Esophagus muscularis mucosa (tissue), 4 donors: ENCODE results near the gene COL5A3. TPM values are rescaled to one million over a fixed set of nuclear protein-coding genes. Genes with fewer than 3 reads are reported as not detected.

Experiments used
- DNase-seq: peaks from one replicate; pipeline ENCODE4 v3.0.0-alpha.2; 2017; ENCODE audit errors: extremely low spot score
- H3K27ac ChIP-seq, 4 donors: fragments of 200-600 bp; sonication (generic); replicated peaks in 1 of 4; 1 replicate in 3 of 4; 2 replicates in 1 of 4; pipeline ENCODE4 v1.5.1; 2016 to 2019; ENCODE audit warnings: mild to moderate bottlenecking in 1 of 4
- H3K27me3 ChIP-seq, 4 donors: fragments of 200-600 bp; sonication (generic); one replicate each; pipeline versions ENCODE4 v1.5.1 to v1.6.0; 2016 to 2019
- H3K36me3 ChIP-seq, 4 donors: fragments of 200-600 bp; sonication (generic); one replicate each; pipeline ENCODE4 v1.5.1; 2016 to 2019
- H3K4me1 ChIP-seq, 4 donors: fragments of 200-600 bp; sonication (generic); one replicate each; pipeline ENCODE4 v1.5.1; 2016 to 2019
- H3K4me3 ChIP-seq, 4 donors: fragments of 200-600 bp; sonication (generic); 1 replicate in 2 of 4; 2 replicates in 2 of 4; pipeline ENCODE4 v1.5.1; 2016 to 2019; ENCODE audit warnings: mild to moderate bottlenecking in 4 of 4, moderate library complexity in 1 of 4
- H3K9me3 ChIP-seq, 4 donors: fragments of 200-600 bp; sonication (generic); 1 replicate in 3 of 4; 2 replicates in 1 of 4; pipeline ENCODE4 v1.5.1; 2016 to 2019
- EP300 ChIP-seq: sonication (generic); formaldehyde crosslinking; IDR thresholded peaks from one replicate; pipeline ENCODE4 v1.6.1; 2017; ENCODE audit warnings: antibody characterized with exemption
- POLR2A ChIP-seq: fragments of 450-650 bp; IDR thresholded peaks from one replicate; pipeline ENCODE4 v1.6.1; 2017; ENCODE audit warnings: antibody characterized with exemption, moderate library complexity, mild to moderate bottlenecking, low read depth
- POLR2AphosphoS5 ChIP-seq, 2 donors: sonication (generic); formaldehyde crosslinking; IDR thresholded peaks; one replicate each; pipeline ENCODE4 v1.6.1; 2017; ENCODE audit warnings: antibody characterized with exemption in 2 of 2
- WGBS: methylation state at CpG from one replicate; pipeline ENCODE4 v1.1.5; 2018; 5-methylcytosine and 5-hydroxymethylcytosine counted together
- intact Hi-C: fragments of 100-400 bp; cut with DNase I; formaldehyde crosslinking; loops from one replicate; pipeline ENCODE4 v1.15.1; 2023
- total RNA-seq, 4 donors: library from RNA; depleted of rRNA; stranded (reverse); fragments of >200 nt; gene quantifications; one replicate each; pipeline versions ENCODE4 v1.1.0 to v1.2.1, GENCODE V29; 2016
- TF ChIP-seq, protein P1 (sequence below), 3 experiments: fragments of 200-600 bp in 2 of 3; fragments of 450-650 bp in 1 of 3; sonication (generic) in 2 of 3; IDR thresholded peaks; one replicate each; pipeline ENCODE4 v1.5.1; 2017 to 2019; ENCODE audit warnings: antibody characterized with exemption in 3 of 3, mild to moderate bottlenecking in 2 of 3, moderate library complexity in 1 of 3

COL5A3 gene
- total RNA-seq, 4 donors from 2014 or later, result 12.9 to 29.1 (median 19.5) TPM

DNA sequence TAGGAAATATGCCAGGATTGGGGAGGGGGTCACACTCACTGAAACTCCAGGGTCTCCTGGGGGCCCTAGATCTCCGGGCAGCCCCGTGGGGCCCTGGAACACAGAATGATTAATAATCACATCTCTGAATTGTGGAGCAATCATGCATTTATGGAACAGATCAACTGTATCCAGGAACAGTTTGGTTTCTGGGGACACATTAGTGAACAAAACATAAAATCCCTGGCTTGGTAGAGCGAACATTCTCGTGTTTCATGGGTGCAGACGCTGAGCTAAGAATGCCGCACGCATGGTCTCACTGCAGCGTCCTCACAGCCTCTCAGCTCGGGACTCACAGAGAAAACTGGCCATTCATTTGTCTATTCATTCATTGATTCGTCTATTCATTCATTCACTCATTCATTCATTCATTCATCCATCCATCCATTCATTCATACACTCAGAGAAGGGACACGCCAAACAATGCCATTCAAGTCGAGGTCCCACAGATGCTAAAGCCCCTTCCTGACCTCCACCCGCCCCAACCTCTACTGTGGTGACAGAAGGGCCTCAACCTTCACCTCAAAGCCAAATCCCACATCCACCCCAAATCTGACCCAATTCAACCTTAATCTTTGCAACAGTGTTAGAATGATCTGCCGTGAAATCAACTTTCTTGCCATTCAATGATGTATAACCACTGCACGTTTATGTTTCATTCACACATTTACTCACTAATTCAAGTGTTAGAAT is 39.0 kb downstream of the COL5A3 start:
- H3K4me1 ChIP-seq, result no peaks in the 10 kb centered on the region
- intact Hi-C loops, result no loop called here
- H3K9me3 ChIP-seq, result no peaks in the 10 kb centered on the region
- TF ChIP-seq POLR2A, result no peak
- no peak for TF ChIP-seq POLR2AphosphoS5 (IDR thresholded peaks at IDR 0.05)
- TF ChIP-seq, protein P1, sequence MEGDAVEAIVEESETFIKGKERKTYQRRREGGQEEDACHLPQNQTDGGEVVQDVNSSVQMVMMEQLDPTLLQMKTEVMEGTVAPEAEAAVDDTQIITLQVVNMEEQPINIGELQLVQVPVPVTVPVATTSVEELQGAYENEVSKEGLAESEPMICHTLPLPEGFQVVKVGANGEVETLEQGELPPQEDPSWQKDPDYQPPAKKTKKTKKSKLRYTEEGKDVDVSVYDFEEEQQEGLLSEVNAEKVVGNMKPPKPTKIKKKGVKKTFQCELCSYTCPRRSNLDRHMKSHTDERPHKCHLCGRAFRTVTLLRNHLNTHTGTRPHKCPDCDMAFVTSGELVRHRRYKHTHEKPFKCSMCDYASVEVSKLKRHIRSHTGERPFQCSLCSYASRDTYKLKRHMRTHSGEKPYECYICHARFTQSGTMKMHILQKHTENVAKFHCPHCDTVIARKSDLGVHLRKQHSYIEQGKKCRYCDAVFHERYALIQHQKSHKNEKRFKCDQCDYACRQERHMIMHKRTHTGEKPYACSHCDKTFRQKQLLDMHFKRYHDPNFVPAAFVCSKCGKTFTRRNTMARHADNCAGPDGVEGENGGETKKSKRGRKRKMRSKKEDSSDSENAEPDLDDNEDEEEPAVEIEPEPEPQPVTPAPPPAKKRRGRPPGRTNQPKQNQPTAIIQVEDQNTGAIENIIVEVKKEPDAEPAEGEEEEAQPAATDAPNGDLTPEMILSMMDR (IDR thresholded peaks at IDR 0.05), result no peak
- no peak for TF ChIP-seq EP300
- H3K27ac ChIP-seq, result no peak overlapping the region
- H3K36me3 ChIP-seq, result peaks cover 0 to 57% (median 38%) of the 10 kb centered on the region in 4 donors
- WGBS, result 69% methylated on average over 15 of the region's 15 CpGs
- H3K4me3 ChIP-seq, result no peak overlapping the region
- peaks cover 0 to 36% (median 2%) of the 10 kb centered on the region in 4 donors for H3K27me3 ChIP-seq
- DNase-seq, result no peak

- no peak for TF ChIP-seq POLR2AphosphoS5 (IDR thresholded peaks at IDR 0.05)
- TF ChIP-seq, protein P1 (IDR thresholded peaks at IDR 0.05), result no peak
- no peak for TF ChIP-seq EP300
- no peak for TF ChIP-seq POLR2A
- DNase-seq, result no peak
- intact Hi-C loops, result no loop called here
- Histone ChIP-seq H3K4me3 (no peak overlapping the region), H3K36me3 (peaks cover 4 to 60% (median 40%) of the 10 kb centered on the region in 4 donors), H3K27me3 (peaks cover 0 to 45% (median 5%) of the 10 kb centered on the region in 4 donors), H3K27ac (no peak overlapping the region), H3K9me3 (no peaks in the 10 kb centered on the region), H3K4me1 (no peaks in the 10 kb centered on the region)
- 77% methylated on average over 8 of the region's 8 CpGs for WGBS
These were observed 39.8 kb downstream of the COL5A3 start for GRCh38 chr19:9970481-9970880.

DNA sequence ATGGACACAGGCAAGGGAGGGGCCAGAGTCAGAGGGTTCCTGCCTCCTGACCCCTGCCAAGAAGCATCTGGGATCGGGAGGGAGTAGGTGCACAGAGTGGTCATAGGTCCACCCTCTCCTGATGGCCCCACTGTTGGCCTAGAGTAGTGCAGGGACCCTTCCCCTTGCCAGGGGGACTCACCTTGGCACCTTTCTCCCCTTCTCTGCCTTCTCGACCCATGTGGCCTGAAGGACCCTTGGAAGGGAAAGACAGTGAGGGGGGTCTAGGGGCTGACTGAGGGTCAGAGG is 40.7 kb downstream of the COL5A3 start:
- no peak for DNase-seq
- TF ChIP-seq POLR2AphosphoS5 (IDR thresholded peaks at IDR 0.05), result no peak
- no peak for TF ChIP-seq EP300
- TF ChIP-seq POLR2A, result no peak
- TF ChIP-seq, protein P1 (IDR thresholded peaks at IDR 0.05), result no peak
- Histone ChIP-seq H3K4me3 (no peak overlapping the region), H3K27ac (no peak overlapping the region), H3K27me3 (peaks cover 0 to 51% (median 5%) of the 10 kb centered on the region in 4 donors), H3K4me1 (no peaks in the 10 kb centered on the region), H3K9me3 (no peaks in the 10 kb centered on the region), H3K36me3 (peaks cover 4 to 62% (median 40%) of the 10 kb centered on the region in 4 donors)
- intact Hi-C loops, result no loop called here
- 74% methylated on average over 2 of the region's 2 CpGs for WGBS

- intact Hi-C loops, result no loop called here
- Histone ChIP-seq H3K4me1 (no peaks in the 10 kb centered on the region), H3K4me3 (no peak overlapping the region), H3K9me3 (no peaks in the 10 kb centered on the region), H3K27ac (no peak overlapping the region), H3K27me3 (peaks cover 0 to 56% (median 5%) of the 10 kb centered on the region in 4 donors), H3K36me3 (peaks cover 4 to 60% (median 40%) of the 10 kb centered on the region in 4 donors)
- no peak for DNase-seq
- TF ChIP-seq, protein P1 (IDR thresholded peaks at IDR 0.05), result no peak
- no peak for TF ChIP-seq POLR2AphosphoS5 (IDR thresholded peaks at IDR 0.05)
- no peak for TF ChIP-seq EP300
- no peak for TF ChIP-seq POLR2A
- WGBS, result 68% methylated on average over 5 of the region's 8 CpGs
These were observed 41.2 kb downstream of the COL5A3 start for GRCh38 chr19:9968820-9969687.
